GM23338 (cell line): ENCODE data around the gene TMED9. TPM values are rescaled to one million over a fixed set of nuclear protein-coding genes. Genes with fewer than 3 reads are reported as not detected.

Experiments used
- ATAC-seq: fragments of 200-7000 bp; cut with Tn5 transposase; 3 replicates; pipeline ENCODE4 v1.9.1; 2020
- DNase-seq: peaks from one replicate; pipeline ENCODE4 v3.0.0-alpha.2; 2015; ENCODE audit warnings: low spot score
- H2AFZ ChIP-seq: fragments of 200-600 bp; sonication (generic); 2 replicates; pipeline ENCODE4 v1.8.0; 2016; ENCODE audit warnings: antibody characterized with exemption, mild to moderate bottlenecking, moderate library complexity
- H3F3A ChIP-seq: fragments of 200-600 bp; sonication (generic); replicated peaks from 2 replicates; pipeline ENCODE4 v1.8.0; 2017; ENCODE audit warnings: antibody characterized with exemption, mixed run types, low read depth
- H3K27ac ChIP-seq: fragments of 200-600 bp; sonication (generic); 2 replicates; pipeline ENCODE4 v1.6.1; 2016; ENCODE audit warnings: low read depth
- H3K27me3 ChIP-seq: fragments of 200-600 bp; sonication (generic); 2 replicates; pipeline ENCODE4 v1.8.0; 2016; ENCODE audit warnings: mild to moderate bottlenecking, mixed run types, moderate library complexity; ENCODE audit not compliant: insufficient read depth
- H3K36me3 ChIP-seq: fragments of 200-600 bp; sonication (generic); 2 replicates; pipeline ENCODE4 v1.8.0; 2016; ENCODE audit warnings: mild to moderate bottlenecking; ENCODE audit not compliant: insufficient read depth
- H3K4me1 ChIP-seq: fragments of 200-600 bp; sonication (generic); 2 replicates; pipeline ENCODE4 v1.8.0; 2016; ENCODE audit warnings: mild to moderate bottlenecking, moderate library complexity; ENCODE audit not compliant: insufficient read depth
- H3K4me2 ChIP-seq: fragments of 200-600 bp; sonication (generic); 2 replicates; pipeline ENCODE4 v1.7.1; 2017; ENCODE audit warnings: mixed run types
- H3K4me3 ChIP-seq: fragments of 200-600 bp; sonication (generic); 2 replicates; pipeline ENCODE4 v1.6.1; 2016; ENCODE audit warnings: mixed run types
- H3K79me2 ChIP-seq: fragments of 200-600 bp; sonication (generic); replicated peaks from 2 replicates; pipeline ENCODE4 v1.8.0; 2017; ENCODE audit warnings: mild to moderate bottlenecking; ENCODE audit not compliant: insufficient read depth
- H3K9me2 ChIP-seq: fragments of 200-600 bp; sonication (generic); 2 replicates; pipeline ENCODE4 v1.8.0; 2017; ENCODE audit not compliant: insufficient read depth
- H4K20me1 ChIP-seq: fragments of 200-600 bp; sonication (generic); replicated peaks from 2 replicates; pipeline ENCODE4 v1.8.0; 2017; ENCODE audit warnings: mild to moderate bottlenecking; ENCODE audit not compliant: insufficient read depth
- H3K27ac Mint-ChIP-seq: 2 replicates; pipeline ENCODE4 v1.8.0; 2020; ENCODE audit warnings: inconsistent platforms, mild to moderate bottlenecking, moderate library complexity, mixed read lengths
- H3K27me3 Mint-ChIP-seq: 3 replicates; pipeline ENCODE4 v1.8.0; 2022; ENCODE audit warnings: low read depth, mild to moderate bottlenecking, moderate library complexity, mixed read lengths, inconsistent platforms; ENCODE audit not compliant: insufficient read depth, poor library complexity
- H3K36me3 Mint-ChIP-seq: 3 replicates; pipeline ENCODE4 v1.8.0; 2021; ENCODE audit warnings: low read depth, mild to moderate bottlenecking, inconsistent platforms, moderate library complexity, mixed read lengths
- H3K4me1 Mint-ChIP-seq: 3 replicates; pipeline ENCODE4 v1.8.0; 2020; ENCODE audit warnings: mild to moderate bottlenecking, inconsistent platforms, mixed read lengths
- H3K4me3 Mint-ChIP-seq: 3 replicates; pipeline ENCODE4 v1.8.0; 2021; ENCODE audit warnings: moderate library complexity, mild to moderate bottlenecking, inconsistent platforms, mixed read lengths
- H3K9me3 Mint-ChIP-seq: 3 replicates; pipeline ENCODE4 v1.8.0; 2020; ENCODE audit warnings: moderate library complexity, mild to moderate bottlenecking, inconsistent platforms, mixed read lengths
- EZH2 ChIP-seq: fragments of 200-600 bp; sonication (generic); IDR thresholded peaks from one replicate; pipeline ENCODE4 v1.8.0; 2017; ENCODE audit warnings: antibody characterized with exemption, mild to moderate bottlenecking, low read depth; ENCODE audit not compliant: unreplicated experiment
- EZH2phosphoT487 ChIP-seq: fragments of 200-600 bp; sonication (generic); IDR thresholded peaks from one replicate; pipeline ENCODE4 v1.8.1; 2018; ENCODE audit warnings: antibody characterized with exemption; ENCODE audit not compliant: unreplicated experiment
- JUNB ChIP-seq: IDR thresholded peaks from one replicate; pipeline ENCODE4 v1.6.1; 2016; ENCODE audit warnings: antibody characterized with exemption; ENCODE audit not compliant: unreplicated experiment
- NANOG ChIP-seq: IDR thresholded peaks from 2 replicates; pipeline ENCODE4 v1.6.1; 2016; ENCODE audit warnings: antibody characterized with exemption, borderline replicate concordance
- POLR2AphosphoS5 ChIP-seq: IDR thresholded peaks from 2 replicates; pipeline ENCODE4 v1.6.1; 2016; ENCODE audit warnings: antibody characterized with exemption, low read depth
- STAT1 ChIP-seq: IDR thresholded peaks from one replicate; pipeline ENCODE4 v1.6.1; 2016; ENCODE audit warnings: antibody characterized with exemption; ENCODE audit not compliant: unreplicated experiment
- ZNF331 ChIP-seq: fragments of 250-450 bp; sonication (Bioruptor Pico); IDR thresholded peaks from 2 replicates; pipeline ENCODE4 v1.5.0; 2020; ENCODE audit warnings: low read depth, mild to moderate bottlenecking, moderate library complexity
- polyA plus RNA-seq: library from polyadenylated mRNA; unstranded; fragments of >200 nt; fragmentation: Nextera tagmentation; extraction: Ambion mirVana; gene quantifications from 2 replicates; pipeline ENCODE4 v1.2.1, GENCODE V29; 2016
- total RNA-seq: library from RNA; depleted of rRNA; stranded (reverse); fragments of >200 nt; shearing (Covaris generic); gene quantifications from 2 replicates; pipeline ENCODE4 v1.2.3, GENCODE V29; 2014
- TF ChIP-seq, protein P1 (sequence below): IDR thresholded peaks from 2 replicates; pipeline ENCODE4 v1.6.1; 2016; ENCODE audit warnings: antibody characterized with exemption
- TF ChIP-seq, protein P2 (sequence below), 2 experiments: fragments of 200-600 bp in 1 of 2; sonication (generic) in 1 of 2; conservative IDR thresholded peaks; 2 replicates each; pipeline versions ENCODE4 v1.5.1 to v1.6.1; 2016 to 2017; ENCODE audit warnings: antibody characterized with exemption in 2 of 2, low read depth in 2 of 2, mild to moderate bottlenecking in 2 of 2, moderate library complexity in 1 of 2
- TF ChIP-seq, protein P3 (sequence below): IDR thresholded peaks from one replicate; pipeline ENCODE4 v1.6.1; 2018; ENCODE audit warnings: antibody characterized with exemption; ENCODE audit not compliant: unreplicated experiment

Gene TMED9
- total and polyA plus RNA-seq, 2 experiments from 2014 or later, result 77.2 to 130 TPM

DNA sequence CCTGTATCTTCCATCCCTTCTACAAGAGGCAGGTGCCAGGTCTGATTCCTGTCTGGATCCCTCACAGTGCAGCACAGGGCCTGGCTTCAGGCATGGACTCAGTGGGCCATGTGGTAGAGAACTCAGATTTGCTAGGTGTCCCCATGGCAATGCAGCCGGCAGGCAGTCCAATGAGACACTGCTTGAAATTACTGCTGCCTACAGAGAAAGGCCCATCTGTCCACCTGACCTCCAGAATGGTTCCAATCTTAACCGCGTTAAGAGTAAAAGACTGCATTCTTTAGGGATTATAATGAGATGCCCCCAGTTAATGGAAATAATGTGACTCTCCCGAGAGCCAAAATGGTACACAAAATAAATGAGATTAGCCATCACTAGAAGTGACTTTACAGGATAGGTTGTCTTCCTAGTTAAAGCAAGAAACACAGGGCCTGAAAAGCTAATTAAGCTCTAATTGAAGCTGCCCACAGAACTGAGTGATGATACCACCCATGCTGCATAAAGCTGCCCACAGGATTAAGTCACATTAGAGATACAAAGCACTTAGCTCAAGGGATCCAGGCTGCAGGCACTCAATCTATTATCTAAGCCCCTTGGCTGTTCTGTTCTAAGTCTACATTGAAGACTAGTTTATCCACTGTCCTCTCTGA, 49.1 kb upstream of the TMED9 start:
- Mint-ChIP-seq H3K36me3 (peaks cover 21% of the 10 kb centered on the region), H3K27ac (no peak overlapping the region), H3K9me3 (no peaks in the 10 kb centered on the region), H3K4me3 (no peak overlapping the region), H3K4me1 (peaks cover 9% of the 10 kb centered on the region; the same call in 2 of the 3 replicates), H3K27me3 (peaks cover 4% of the 10 kb centered on the region)
- H3F3A ChIP-seq, result 0 out of 2 replicates have a peak, but pooled peaks cover 11% of the 10 kb centered on the region
- ATAC-seq, result no peak
- TF ChIP-seq POLR2AphosphoS5 (no peak), ZNF331 (CRISPR knock-in tag) (no peak), EZH2 (no peak), NANOG (no peak), STAT1 (no peak), JUNB (no peak), EZH2phosphoT487 (no peak)
- TF ChIP-seq, protein P1, sequence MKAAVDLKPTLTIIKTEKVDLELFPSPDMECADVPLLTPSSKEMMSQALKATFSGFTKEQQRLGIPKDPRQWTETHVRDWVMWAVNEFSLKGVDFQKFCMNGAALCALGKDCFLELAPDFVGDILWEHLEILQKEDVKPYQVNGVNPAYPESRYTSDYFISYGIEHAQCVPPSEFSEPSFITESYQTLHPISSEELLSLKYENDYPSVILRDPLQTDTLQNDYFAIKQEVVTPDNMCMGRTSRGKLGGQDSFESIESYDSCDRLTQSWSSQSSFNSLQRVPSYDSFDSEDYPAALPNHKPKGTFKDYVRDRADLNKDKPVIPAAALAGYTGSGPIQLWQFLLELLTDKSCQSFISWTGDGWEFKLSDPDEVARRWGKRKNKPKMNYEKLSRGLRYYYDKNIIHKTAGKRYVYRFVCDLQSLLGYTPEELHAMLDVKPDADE, result no peak
- TF ChIP-seq, protein P2, sequence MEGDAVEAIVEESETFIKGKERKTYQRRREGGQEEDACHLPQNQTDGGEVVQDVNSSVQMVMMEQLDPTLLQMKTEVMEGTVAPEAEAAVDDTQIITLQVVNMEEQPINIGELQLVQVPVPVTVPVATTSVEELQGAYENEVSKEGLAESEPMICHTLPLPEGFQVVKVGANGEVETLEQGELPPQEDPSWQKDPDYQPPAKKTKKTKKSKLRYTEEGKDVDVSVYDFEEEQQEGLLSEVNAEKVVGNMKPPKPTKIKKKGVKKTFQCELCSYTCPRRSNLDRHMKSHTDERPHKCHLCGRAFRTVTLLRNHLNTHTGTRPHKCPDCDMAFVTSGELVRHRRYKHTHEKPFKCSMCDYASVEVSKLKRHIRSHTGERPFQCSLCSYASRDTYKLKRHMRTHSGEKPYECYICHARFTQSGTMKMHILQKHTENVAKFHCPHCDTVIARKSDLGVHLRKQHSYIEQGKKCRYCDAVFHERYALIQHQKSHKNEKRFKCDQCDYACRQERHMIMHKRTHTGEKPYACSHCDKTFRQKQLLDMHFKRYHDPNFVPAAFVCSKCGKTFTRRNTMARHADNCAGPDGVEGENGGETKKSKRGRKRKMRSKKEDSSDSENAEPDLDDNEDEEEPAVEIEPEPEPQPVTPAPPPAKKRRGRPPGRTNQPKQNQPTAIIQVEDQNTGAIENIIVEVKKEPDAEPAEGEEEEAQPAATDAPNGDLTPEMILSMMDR (conservative IDR thresholded peaks at IDR 0.05; ENCODE audit: low read depth in 2 of 2), result no peak
- TF ChIP-seq, protein P3, sequence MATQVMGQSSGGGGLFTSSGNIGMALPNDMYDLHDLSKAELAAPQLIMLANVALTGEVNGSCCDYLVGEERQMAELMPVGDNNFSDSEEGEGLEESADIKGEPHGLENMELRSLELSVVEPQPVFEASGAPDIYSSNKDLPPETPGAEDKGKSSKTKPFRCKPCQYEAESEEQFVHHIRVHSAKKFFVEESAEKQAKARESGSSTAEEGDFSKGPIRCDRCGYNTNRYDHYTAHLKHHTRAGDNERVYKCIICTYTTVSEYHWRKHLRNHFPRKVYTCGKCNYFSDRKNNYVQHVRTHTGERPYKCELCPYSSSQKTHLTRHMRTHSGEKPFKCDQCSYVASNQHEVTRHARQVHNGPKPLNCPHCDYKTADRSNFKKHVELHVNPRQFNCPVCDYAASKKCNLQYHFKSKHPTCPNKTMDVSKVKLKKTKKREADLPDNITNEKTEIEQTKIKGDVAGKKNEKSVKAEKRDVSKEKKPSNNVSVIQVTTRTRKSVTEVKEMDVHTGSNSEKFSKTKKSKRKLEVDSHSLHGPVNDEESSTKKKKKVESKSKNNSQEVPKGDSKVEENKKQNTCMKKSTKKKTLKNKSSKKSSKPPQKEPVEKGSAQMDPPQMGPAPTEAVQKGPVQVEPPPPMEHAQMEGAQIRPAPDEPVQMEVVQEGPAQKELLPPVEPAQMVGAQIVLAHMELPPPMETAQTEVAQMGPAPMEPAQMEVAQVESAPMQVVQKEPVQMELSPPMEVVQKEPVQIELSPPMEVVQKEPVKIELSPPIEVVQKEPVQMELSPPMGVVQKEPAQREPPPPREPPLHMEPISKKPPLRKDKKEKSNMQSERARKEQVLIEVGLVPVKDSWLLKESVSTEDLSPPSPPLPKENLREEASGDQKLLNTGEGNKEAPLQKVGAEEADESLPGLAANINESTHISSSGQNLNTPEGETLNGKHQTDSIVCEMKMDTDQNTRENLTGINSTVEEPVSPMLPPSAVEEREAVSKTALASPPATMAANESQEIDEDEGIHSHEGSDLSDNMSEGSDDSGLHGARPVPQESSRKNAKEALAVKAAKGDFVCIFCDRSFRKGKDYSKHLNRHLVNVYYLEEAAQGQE, result no peak
- H2AFZ ChIP-seq, result no peak overlapping the region
- no peaks in the 10 kb centered on the region for H3K27me3 ChIP-seq
- no peak for DNase-seq
- H3K9me2 ChIP-seq, result no peaks in the 10 kb centered on the region
- H3K4me3 ChIP-seq, result no peak overlapping the region
- peaks cover 65% of the 10 kb centered on the region for H4K20me1 ChIP-seq
- no peaks in the 10 kb centered on the region for H3K36me3 ChIP-seq
- H3K79me2 ChIP-seq, result peaks cover 77% of the 10 kb centered on the region
- H3K27ac ChIP-seq, result no peak overlapping the region
- no peaks in the 10 kb centered on the region for H3K4me1 ChIP-seq
- H3K4me2 ChIP-seq, result no peak overlapping the region
